Measurements from ENCODE around the gene LRMDA.

The LRMDA gene

DNA sequence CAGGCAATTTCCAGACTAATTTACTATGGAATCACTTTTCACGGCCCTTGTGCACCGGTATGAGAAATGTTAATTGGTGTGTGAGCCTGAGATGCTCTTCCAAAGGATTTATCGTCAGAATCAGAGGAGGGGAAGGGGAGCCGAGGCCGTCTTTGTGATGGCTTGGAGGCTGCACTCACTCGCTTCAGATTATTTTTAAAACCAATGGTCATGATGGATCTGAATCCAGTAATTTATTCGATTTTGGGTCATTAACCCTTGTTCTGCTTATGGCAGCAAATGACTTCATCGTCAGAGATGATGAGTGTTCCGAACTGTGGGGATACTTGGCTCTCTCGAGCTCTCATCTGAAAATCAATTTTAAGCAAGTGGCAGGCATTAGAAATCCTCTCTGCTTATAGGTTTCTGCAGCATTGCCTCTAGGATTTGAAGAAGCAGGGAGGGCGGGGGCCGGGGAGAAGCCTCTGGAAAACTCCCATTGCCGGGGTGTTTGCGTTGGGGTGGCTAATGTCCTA is 576.3 kb downstream of the LRMDA start:
- H2AFZ ChIP-seq (ENCODE audit: low read depth, low read length, severe bottlenecking), result no peak overlapping the region
- no peaks in the 10 kb centered on the region for H3K79me2 ChIP-seq (ENCODE audit: insufficient read depth, low read length)
- H4K20me1 ChIP-seq (ENCODE audit: low read depth, low read length), result no peaks in the 10 kb centered on the region
- no peak overlapping the region for H3K27ac ChIP-seq (ENCODE audit: low read depth, low read length)
- H3K36me3 ChIP-seq (ENCODE audit: low read length), result no peaks in the 10 kb centered on the region
- H3K27me3 ChIP-seq (ENCODE audit: low read length), result no peaks in the 10 kb centered on the region
- H3K9me2 ChIP-seq (replicated peaks; ENCODE audit: insufficient read depth, low read length), result no peaks in the 10 kb centered on the region
- no peaks in the 10 kb centered on the region for H3F3A ChIP-seq (ENCODE audit: insufficient read depth)
- H3K4me3 ChIP-seq (ENCODE audit: insufficient read depth, low read length, poor library complexity, severe bottlenecking), result no peak overlapping the region
- H3K4me2 ChIP-seq (ENCODE audit: low read depth, low read length, poor library complexity, severe bottlenecking), result no peak overlapping the region
- H3K9ac ChIP-seq (ENCODE audit: low read length), result no peak overlapping the region
- TF ChIP-seq CTCF (IDR thresholded peaks at IDR 0.05; ENCODE audit: insufficient read depth, low read length, poor library complexity, severe bottlenecking) (no peak), EZH2phosphoT487 (conservative IDR thresholded peaks at IDR 0.05; ENCODE audit: low read length) (no peak)
- H3K9me3 ChIP-seq (ENCODE audit: insufficient read depth, low read length), result no peaks in the 10 kb centered on the region

DNA sequence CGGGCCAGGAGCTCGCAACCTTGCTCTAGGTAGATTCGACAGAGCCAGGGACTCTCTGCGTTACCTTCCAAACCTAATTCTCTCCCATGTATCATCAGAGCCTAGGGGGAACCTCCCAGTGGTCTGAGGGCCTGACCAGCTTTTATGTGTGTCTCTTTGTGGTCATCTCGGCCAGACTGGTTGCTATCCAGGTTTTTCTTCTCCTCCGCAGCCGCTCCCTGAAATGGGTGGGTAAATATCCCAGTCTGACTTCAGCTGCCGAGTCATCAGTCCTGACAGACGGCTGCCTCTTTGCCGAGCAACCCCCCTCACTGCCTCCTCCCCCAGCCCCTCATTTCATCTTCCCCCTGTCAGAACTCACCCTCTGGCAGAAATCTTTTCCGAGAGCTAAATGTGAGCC is 578.1 kb downstream of the LRMDA start:
- Histone ChIP-seq H3F3A (ENCODE audit: insufficient read depth) (no peaks in the 10 kb centered on the region), H4K20me1 (ENCODE audit: low read depth, low read length) (no peaks in the 10 kb centered on the region), H3K27me3 (ENCODE audit: low read length) (no peaks in the 10 kb centered on the region), H3K9ac (ENCODE audit: low read length) (no peak overlapping the region), H3K9me3 (ENCODE audit: insufficient read depth, low read length) (no peaks in the 10 kb centered on the region), H3K4me2 (ENCODE audit: low read depth, low read length, poor library complexity, severe bottlenecking) (no peak overlapping the region), H3K4me3 (ENCODE audit: insufficient read depth, low read length, poor library complexity, severe bottlenecking) (no peak overlapping the region), H3K27ac (ENCODE audit: low read depth, low read length) (no peak overlapping the region), H2AFZ (ENCODE audit: low read depth, low read length, severe bottlenecking) (no peak overlapping the region), H3K36me3 (ENCODE audit: low read length) (no peaks in the 10 kb centered on the region), H3K79me2 (ENCODE audit: insufficient read depth, low read length) (no peaks in the 10 kb centered on the region), H3K9me2 (replicated peaks; ENCODE audit: insufficient read depth, low read length) (no peaks in the 10 kb centered on the region)
- TF ChIP-seq CTCF (IDR thresholded peaks at IDR 0.05; ENCODE audit: insufficient read depth, low read length, poor library complexity, severe bottlenecking) (no peak), EZH2phosphoT487 (conservative IDR thresholded peaks at IDR 0.05; ENCODE audit: low read length) (no peak)

DNA sequence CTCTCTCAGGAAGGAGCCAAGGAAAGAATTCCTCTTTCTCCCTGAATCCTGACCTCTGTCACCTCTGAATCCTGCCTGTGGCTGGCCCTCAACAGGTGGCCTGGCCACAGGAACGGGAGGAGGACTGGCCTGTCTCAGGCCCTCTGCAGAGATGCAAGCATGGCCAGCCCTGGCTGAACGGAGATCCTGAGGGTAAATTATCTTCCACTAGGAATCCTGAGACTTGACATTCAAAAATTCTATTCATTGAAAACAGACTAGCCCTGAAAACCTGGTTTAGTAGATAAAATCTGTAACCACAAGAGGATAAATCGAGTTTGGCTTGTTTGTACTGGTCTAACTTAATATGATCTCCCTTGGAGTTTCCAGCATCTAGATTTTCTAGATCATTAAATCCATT is 579.3 kb downstream of the LRMDA start:
- Histone ChIP-seq H3K9me3 (ENCODE audit: insufficient read depth, low read length) (no peaks in the 10 kb centered on the region), H3K9ac (ENCODE audit: low read length) (no peak overlapping the region)

More for the DNA sequence above, 579.3 kb downstream of the LRMDA start:
- H3K79me2 ChIP-seq (ENCODE audit: insufficient read depth, low read length), result no peaks in the 10 kb centered on the region
- no peaks in the 10 kb centered on the region for H3F3A ChIP-seq (ENCODE audit: insufficient read depth)
- no peaks in the 10 kb centered on the region for H3K9me2 ChIP-seq (replicated peaks; ENCODE audit: insufficient read depth, low read length)
- no peaks in the 10 kb centered on the region for H3K36me3 ChIP-seq (ENCODE audit: low read length)
- no peak for TF ChIP-seq EZH2phosphoT487 (conservative IDR thresholded peaks at IDR 0.05; ENCODE audit: low read length)
- no peak for TF ChIP-seq CTCF (IDR thresholded peaks at IDR 0.05; ENCODE audit: insufficient read depth, low read length, poor library complexity, severe bottlenecking)
- no peak overlapping the region for H3K4me3 ChIP-seq (ENCODE audit: insufficient read depth, low read length, poor library complexity, severe bottlenecking)
- no peak overlapping the region for H2AFZ ChIP-seq (ENCODE audit: low read depth, low read length, severe bottlenecking)
- H3K27me3 ChIP-seq (ENCODE audit: low read length), result no peaks in the 10 kb centered on the region
- no peak overlapping the region for H3K4me2 ChIP-seq (ENCODE audit: low read depth, low read length, poor library complexity, severe bottlenecking)
- no peaks in the 10 kb centered on the region for H4K20me1 ChIP-seq (ENCODE audit: low read depth, low read length)
- no peak overlapping the region for H3K27ac ChIP-seq (ENCODE audit: low read depth, low read length)

Data from SU-DHL-6 (cell line).